Fibroblast of pulmonary artery (primary cell): ENCODE results near the gene DRC1.

Experiments
- DNase-seq: peaks from one replicate; pipeline ENCODE4 v3.0.0-alpha.2; 2010; ENCODE audit warnings: low read depth
- H3K4me3 ChIP-seq: replicated peaks from 2 replicates; pipeline ENCODE4 v1.5.1; 2011; ENCODE audit warnings: low read depth, mild to moderate bottlenecking, control low read depth, low read length, moderate library complexity
- TF ChIP-seq, protein P1 (sequence below): IDR thresholded peaks from 2 replicates; pipeline ENCODE4 v1.5.1; 2011; ENCODE audit warnings: mild to moderate bottlenecking, control low read depth, low read length, inconsistent platforms; ENCODE audit errors: missing control alignments

DRC1 gene

DNA sequence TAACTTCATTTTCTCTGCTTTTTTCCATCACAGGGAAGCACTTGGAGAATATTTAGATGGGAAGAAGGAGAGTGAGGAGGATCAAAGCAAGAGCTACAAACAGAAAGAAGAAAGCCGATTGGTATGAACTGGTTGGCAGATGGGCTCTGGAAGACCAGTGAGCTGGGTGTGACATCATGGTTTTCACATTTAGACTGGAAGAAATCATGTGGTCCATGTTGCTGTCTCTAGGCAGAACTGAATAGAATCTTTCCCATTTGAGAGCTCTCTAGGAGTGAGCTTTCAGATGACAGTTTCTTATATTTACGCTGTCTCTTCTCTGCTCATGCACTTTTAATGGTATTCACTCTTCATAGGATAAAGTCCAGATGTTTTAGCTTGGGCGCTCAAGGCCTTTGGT lies 12.6 kb downstream of the DRC1 start:
- DNase-seq, result no peak
- TF ChIP-seq, protein P1, sequence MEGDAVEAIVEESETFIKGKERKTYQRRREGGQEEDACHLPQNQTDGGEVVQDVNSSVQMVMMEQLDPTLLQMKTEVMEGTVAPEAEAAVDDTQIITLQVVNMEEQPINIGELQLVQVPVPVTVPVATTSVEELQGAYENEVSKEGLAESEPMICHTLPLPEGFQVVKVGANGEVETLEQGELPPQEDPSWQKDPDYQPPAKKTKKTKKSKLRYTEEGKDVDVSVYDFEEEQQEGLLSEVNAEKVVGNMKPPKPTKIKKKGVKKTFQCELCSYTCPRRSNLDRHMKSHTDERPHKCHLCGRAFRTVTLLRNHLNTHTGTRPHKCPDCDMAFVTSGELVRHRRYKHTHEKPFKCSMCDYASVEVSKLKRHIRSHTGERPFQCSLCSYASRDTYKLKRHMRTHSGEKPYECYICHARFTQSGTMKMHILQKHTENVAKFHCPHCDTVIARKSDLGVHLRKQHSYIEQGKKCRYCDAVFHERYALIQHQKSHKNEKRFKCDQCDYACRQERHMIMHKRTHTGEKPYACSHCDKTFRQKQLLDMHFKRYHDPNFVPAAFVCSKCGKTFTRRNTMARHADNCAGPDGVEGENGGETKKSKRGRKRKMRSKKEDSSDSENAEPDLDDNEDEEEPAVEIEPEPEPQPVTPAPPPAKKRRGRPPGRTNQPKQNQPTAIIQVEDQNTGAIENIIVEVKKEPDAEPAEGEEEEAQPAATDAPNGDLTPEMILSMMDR, result no peak
- H3K4me3 ChIP-seq, result no peak overlapping the region

DNA sequence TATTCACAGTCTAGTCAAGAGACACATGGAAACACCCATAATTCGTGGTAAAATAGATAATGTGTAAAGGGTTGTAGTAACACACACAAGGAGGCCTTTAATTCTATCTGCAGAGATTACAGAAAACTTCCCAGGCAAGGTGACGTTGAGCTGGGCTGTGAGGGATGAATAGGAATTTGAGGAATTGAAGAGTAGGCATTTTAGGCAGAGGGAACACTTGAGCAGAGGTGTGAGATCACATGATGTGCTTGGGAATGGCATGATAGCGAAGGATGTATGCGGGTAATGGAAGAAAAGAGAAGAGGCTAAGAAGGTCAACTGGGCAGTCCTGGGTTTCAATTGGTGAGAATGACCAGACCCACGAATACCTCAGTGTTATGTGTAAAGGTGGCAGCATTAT lies 20.2 kb downstream of the DRC1 start:
- TF ChIP-seq, protein P1, result no peak
- no peak overlapping the region for H3K4me3 ChIP-seq
- no peak for DNase-seq

DNA sequence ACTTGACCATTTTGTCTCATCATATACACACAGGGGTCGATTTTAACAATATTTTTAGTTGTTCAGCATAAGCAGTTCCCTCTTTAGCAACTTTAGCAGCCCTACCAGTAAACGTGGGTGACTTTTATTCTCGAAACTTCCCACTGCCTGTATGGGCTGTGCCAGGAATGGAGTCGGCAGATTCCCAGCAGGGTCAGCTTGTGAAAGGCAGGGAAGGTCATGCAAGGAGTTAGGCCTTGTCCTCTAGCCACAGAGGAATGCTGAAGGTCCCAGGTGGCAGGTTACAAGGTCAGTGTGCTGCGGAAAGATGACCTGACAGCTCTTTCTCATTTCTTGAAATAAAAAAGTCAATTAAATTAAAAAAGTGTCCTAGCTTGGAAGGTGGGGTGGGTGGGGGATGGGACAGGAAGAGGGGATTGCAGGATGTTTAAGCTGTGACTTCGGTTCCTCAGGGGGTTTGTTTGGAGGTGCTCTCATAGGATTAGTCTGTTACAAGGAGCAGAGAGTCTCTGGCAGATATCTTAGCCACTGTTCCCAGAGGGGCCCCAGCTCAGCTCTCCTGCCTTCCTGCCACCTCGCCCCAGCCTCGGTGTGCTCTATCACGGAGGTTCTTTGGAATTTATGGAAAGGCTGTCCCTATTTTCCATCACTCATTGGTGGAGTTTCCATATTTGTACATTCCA lies 21.4 kb downstream of the DRC1 start:
- TF ChIP-seq, protein P1, result no peak
- DNase-seq, result no peak
- no peak overlapping the region for H3K4me3 ChIP-seq

DNA sequence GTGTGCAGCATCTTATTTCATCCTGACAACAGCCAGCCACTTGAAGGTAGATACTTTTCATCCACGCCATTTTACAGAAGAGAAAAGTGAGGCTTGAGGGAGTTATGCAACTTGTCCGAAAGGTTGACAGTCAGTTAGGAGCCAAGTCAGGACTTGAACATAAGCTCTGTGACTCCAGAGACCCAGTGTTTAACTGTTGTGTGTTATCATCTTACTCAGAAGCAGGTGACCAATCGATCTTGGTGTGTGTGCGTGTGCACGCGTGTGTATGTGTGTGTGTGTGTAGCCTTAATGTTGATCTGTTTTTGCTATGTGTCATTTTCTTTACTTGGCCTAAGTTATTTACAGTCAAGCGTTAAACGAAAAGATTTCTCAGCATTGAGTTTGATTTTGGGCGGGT lies 22.0 kb downstream of the DRC1 start:
- TF ChIP-seq, protein P1, result no peak
- no peak for DNase-seq

DNA sequence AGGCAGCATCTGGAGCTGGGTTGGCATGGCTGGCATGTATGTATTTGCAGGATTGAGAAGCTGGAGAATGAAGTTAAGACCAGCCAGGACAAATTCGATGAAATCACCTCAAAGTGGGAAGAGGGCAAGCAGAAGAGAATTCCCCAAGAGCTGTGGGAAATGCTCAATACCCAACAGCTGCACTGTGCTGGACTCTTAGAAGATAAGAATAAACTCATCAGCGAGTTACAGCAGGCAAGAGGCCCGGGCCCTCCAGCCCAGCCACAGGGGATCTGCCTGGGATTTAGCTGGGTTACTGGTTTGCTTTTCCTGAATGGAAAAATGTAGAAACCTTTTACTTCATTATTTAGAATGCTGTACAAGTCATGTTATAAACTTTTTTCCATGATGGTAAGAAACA lies 22.5 kb downstream of the DRC1 start:
- H3K4me3 ChIP-seq, result no peak overlapping the region
- TF ChIP-seq, protein P1, result no peak
- DNase-seq, result no peak

More for the DNA sequence above, 22.0 kb downstream of the DRC1 start:
- no peak overlapping the region for H3K4me3 ChIP-seq

DNA sequence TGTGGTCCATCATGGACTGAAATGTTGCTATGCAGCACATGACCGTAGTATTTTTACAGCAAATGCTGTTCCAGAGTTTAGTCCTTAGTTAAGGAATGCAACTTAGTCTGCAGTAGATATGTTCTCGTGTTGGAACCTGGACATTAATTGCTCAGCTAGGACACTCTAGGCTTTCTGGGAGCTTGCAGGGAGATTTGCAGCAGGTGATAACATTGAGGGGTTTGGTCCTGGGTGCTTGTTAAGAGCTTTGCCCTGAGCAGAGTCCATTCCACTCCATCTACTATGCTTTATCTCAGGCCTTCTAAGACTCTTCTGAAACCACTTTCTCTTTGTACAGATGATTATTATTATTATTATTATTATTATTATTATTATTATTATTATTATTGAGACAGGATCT lies 27.1 kb downstream of the DRC1 start:
- TF ChIP-seq, protein P1, result no peak
- H3K4me3 ChIP-seq, result no peak overlapping the region
- no peak for DNase-seq
